ENCODE results near the gene MYRFL. TPM values are rescaled to one million over a fixed set of nuclear protein-coding genes. Genes with fewer than 3 reads are reported as not detected.

Gene MYRFL
- total RNA-seq, 1 experiment from 2014 or later = 1.3 TPM

DNA sequence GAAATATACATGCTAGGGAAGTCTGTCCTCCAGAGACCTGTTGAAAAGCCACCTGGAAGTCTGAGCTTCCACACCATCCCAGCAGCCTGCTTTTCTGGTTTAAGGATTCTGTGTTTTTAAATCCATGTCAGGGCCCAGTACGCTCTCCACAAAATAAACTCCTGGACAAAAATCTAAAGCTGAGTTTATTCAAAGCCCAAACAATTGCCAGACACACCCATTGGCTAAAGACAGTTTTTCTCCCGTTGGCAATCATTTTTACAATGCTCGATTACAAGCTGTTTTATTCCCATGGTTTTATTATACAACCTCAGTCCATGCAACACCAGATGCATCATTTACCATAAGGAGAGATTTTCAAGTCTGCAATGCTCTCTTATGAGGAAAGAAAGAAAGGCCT, 94.5 kb downstream of the MYRFL start:
- Mint-ChIP-seq H3K4me3 (no peak overlapping the region), H3K27ac (no peak overlapping the region), H3K4me1 (peaks cover 6% of the 10 kb centered on the region), H3K27me3 (ENCODE audit: low read depth) (no peaks in the 10 kb centered on the region), H3K9me3 (peaks cover 17% of the 10 kb centered on the region), H3K36me3 (peaks cover 22% of the 10 kb centered on the region)
- ATAC-seq = no peak
- TF ChIP-seq ZNF121 (CRISPR knock-in tag; IDR thresholded peaks at IDR 0.05) (no peak), SOX15 (CRISPR knock-in tag; IDR thresholded peaks at IDR 0.05) (no peak), MXD4 (CRISPR knock-in tag; IDR thresholded peaks at IDR 0.05; ENCODE audit: borderline replicate concordance) (no peak), NFATC4 (CRISPR knock-in tag; IDR thresholded peaks at IDR 0.05) (no peak), RELA (CRISPR knock-in tag; IDR thresholded peaks at IDR 0.05; ENCODE audit: borderline replicate concordance) (no peak)
- TF ChIP-seq, protein P1, sequence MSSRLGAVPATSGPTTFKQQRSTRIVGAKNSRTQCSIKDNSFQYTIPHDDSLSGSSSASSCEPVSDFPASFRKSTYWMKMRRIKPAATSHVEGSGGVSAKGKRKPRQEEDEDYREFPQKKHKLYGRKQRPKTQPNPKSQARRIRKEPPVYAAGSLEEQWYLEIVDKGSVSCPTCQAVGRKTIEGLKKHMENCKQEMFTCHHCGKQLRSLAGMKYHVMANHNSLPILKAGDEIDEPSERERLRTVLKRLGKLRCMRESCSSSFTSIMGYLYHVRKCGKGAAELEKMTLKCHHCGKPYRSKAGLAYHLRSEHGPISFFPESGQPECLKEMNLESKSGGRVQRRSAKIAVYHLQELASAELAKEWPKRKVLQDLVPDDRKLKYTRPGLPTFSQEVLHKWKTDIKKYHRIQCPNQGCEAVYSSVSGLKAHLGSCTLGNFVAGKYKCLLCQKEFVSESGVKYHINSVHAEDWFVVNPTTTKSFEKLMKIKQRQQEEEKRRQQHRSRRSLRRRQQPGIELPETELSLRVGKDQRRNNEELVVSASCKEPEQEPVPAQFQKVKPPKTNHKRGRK (CRISPR knock-in tag; IDR thresholded peaks at IDR 0.05; ENCODE audit: borderline replicate concordance) = no peak
- TF ChIP-seq, protein P2, sequence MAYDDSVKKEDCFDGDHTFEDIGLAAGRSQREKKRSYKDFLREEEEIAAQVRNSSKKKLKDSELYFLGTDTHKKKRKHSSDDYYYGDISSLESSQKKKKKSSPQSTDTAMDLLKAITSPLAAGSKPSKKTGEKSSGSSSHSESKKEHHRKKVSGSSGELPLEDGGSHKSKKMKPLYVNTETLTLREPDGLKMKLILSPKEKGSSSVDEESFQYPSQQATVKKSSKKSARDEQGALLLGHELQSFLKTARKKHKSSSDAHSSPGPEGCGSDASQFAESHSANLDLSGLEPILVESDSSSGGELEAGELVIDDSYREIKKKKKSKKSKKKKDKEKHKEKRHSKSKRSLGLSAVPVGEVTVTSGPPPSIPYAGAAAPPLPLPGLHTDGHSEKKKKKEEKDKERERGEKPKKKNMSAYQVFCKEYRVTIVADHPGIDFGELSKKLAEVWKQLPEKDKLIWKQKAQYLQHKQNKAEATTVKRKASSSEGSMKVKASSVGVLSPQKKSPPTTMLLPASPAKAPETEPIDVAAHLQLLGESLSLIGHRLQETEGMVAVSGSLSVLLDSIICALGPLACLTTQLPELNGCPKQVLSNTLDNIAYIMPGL (CRISPR knock-in tag; IDR thresholded peaks at IDR 0.05) = no peak
- DNase-seq (ENCODE audit: low spot score) = no peak
- POLR2A ChIA-PET = no interaction called here
- CTCF ChIA-PET = interaction anchor here (1.1 kb wide), 1 partner anchor 18 kb away, joined by 3 read pairs; no protein-coding TSS in a partner anchor

DNA sequence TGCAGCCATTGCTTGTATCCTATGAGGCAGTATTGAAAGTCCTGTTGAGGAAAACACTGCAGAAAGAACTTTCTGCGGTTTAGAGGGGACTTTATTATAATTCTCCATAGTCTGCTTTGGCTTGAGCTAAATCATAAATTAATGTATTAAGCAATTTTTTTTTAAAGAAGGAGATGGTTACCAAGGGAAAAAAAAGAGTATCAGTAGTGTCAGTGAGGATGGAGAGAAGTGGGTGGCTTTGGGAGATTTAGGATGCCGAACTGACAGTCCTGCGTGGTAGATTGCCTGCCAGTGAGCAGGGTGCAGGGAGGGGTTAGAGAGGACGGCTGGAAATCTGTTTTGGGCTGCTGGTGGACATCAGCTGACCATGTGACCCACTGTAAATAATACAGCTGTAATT, 96.8 kb downstream of the MYRFL start:
- H3K4me3 Mint-ChIP-seq = no peak overlapping the region
- no peak for TF ChIP-seq ZNF232 (CRISPR knock-in tag; IDR thresholded peaks at IDR 0.05)
- TF ChIP-seq, protein P3, sequence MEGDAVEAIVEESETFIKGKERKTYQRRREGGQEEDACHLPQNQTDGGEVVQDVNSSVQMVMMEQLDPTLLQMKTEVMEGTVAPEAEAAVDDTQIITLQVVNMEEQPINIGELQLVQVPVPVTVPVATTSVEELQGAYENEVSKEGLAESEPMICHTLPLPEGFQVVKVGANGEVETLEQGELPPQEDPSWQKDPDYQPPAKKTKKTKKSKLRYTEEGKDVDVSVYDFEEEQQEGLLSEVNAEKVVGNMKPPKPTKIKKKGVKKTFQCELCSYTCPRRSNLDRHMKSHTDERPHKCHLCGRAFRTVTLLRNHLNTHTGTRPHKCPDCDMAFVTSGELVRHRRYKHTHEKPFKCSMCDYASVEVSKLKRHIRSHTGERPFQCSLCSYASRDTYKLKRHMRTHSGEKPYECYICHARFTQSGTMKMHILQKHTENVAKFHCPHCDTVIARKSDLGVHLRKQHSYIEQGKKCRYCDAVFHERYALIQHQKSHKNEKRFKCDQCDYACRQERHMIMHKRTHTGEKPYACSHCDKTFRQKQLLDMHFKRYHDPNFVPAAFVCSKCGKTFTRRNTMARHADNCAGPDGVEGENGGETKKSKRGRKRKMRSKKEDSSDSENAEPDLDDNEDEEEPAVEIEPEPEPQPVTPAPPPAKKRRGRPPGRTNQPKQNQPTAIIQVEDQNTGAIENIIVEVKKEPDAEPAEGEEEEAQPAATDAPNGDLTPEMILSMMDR (IDR thresholded peaks at IDR 0.05) = no peak
- TF ChIP-seq, protein P4, sequence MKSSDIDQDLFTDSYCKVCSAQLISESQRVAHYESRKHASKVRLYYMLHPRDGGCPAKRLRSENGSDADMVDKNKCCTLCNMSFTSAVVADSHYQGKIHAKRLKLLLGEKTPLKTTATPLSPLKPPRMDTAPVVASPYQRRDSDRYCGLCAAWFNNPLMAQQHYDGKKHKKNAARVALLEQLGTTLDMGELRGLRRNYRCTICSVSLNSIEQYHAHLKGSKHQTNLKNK (CRISPR knock-in tag; IDR thresholded peaks at IDR 0.05) = no peak
- TF ChIP-seq, protein P5, sequence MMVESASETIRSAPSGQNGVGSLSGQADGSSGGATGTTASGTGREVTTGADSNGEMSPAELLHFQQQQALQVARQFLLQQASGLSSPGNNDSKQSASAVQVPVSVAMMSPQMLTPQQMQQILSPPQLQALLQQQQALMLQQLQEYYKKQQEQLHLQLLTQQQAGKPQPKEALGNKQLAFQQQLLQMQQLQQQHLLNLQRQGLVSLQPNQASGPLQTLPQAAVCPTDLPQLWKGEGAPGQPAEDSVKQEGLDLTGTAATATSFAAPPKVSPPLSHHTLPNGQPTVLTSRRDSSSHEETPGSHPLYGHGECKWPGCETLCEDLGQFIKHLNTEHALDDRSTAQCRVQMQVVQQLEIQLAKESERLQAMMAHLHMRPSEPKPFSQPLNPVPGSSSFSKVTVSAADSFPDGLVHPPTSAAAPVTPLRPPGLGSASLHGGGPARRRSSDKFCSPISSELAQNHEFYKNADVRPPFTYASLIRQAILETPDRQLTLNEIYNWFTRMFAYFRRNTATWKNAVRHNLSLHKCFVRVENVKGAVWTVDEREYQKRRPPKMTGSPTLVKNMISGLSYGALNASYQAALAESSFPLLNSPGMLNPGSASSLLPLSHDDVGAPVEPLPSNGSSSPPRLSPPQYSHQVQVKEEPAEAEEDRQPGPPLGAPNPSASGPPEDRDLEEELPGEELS (CRISPR knock-in tag; IDR thresholded peaks at IDR 0.05) = no peak
- H3K36me3 Mint-ChIP-seq = peaks cover 22% of the 10 kb centered on the region
- CTCF ChIA-PET = interaction anchor here (0.6 to 2.2 kb wide), 2 partner anchors 21 to 372 kb away, joined by 4 to 7 read pairs; no protein-coding TSS in a partner anchor
- POLR2A ChIA-PET = no interaction called here
- ATAC-seq = no peak
- H3K27me3 Mint-ChIP-seq (ENCODE audit: low read depth) = no peaks in the 10 kb centered on the region
- peak overlapping the region; percentile 16; the same call in 1 of the 2 replicates for H3K27ac Mint-ChIP-seq
- H3K9me3 Mint-ChIP-seq = peaks cover 17% of the 10 kb centered on the region
- H3K4me1 Mint-ChIP-seq = peaks cover 23% of the 10 kb centered on the region
- DNase-seq (ENCODE audit: low spot score) = no peak

DNA sequence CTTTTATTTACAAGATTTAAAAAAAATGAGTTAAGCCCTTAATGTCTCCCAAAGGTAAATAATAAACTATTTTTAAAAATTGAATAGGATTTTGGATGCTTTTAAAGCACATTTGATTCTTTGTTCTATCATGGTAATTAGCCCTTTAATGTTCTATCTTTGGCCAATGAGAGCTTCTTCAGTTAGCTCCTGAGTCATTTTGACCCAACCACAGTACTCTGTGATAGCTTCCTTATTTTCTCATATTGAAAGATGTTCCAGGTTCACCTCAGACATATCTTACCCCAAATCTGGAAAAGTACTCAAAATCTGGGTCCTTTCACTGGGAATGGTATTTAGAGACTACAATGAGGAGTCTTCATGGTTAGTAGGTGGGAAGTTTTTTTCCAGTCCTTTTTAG, 98.0 kb downstream of the MYRFL start:
- Mint-ChIP-seq H3K27ac (no peak overlapping the region), H3K4me3 (no peak overlapping the region), H3K36me3 (peaks cover 15% of the 10 kb centered on the region), H3K27me3 (ENCODE audit: low read depth) (no peaks in the 10 kb centered on the region), H3K9me3 (peaks cover 12% of the 10 kb centered on the region), H3K4me1 (peaks cover 29% of the 10 kb centered on the region)
- CTCF ChIA-PET = interaction anchor here (2.2 kb wide), 1 partner anchor 22 kb away, joined by 7 read pairs; no protein-coding TSS in a partner anchor
- no peak for DNase-seq (ENCODE audit: low spot score)
- POLR2A ChIA-PET = no interaction called here
- no peak for TF ChIP-seq NR3C1 (CRISPR knock-in tag; conservative IDR thresholded peaks at IDR 0.05; ENCODE audit: low read depth)
- TF ChIP-seq, protein P6, sequence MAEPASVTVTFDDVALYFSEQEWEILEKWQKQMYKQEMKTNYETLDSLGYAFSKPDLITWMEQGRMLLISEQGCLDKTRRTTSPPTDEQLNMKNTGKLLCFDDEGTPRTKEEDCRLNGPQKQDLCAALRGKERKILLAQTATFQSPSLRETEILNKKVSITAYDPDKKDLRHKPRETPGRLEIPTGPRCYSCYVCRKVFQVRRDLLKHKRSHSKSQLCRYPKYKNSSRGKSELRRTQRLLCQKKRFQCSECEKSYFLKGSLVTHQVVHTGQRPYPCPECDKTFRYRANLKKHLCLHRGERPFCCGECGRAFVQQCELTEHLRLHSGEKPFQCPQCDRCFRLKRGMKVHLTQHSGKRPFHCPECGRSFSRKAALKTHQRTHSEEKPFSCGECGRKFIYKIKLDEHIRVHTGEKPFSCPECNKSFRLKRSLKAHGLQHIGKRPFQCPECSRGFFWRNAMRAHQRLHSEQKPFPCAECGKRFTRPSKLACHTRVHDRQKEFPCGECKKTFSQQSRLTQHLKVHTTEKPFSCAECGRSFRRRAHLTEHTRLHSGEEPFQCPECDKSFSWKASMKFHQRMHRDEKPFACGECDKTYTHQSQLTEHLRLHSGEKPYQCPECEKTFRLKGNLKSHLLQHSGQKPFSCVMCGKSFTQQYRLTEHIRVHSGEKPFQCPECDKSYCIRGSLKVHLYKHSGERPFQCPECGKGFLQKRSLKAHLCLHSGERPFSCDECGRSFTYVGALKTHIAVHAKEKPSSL (CRISPR knock-in tag; conservative IDR thresholded peaks at IDR 0.05) = no peak
- TF ChIP-seq EMX1 (CRISPR knock-in tag; IDR thresholded peaks at IDR 0.05) = no peak
- TF ChIP-seq ZNF219 (CRISPR knock-in tag; IDR thresholded peaks at IDR 0.05; ENCODE audit: borderline replicate concordance) = no peak
- no peak for TF ChIP-seq FOXJ3 (CRISPR knock-in tag; IDR thresholded peaks at IDR 0.05; ENCODE audit: borderline replicate concordance)
- no peak for ATAC-seq

All from WTC11 (cell line).